PFSK-1 (cell line): Measurements from ENCODE around the gene NXPE4.

Experiments
- POLR2AphosphoS5 ChIP-seq: IDR thresholded peaks from 2 replicates; pipeline ENCODE4 v1.6.1; 2012; ENCODE audit warnings: low read depth, mild to moderate bottlenecking, control low read depth, low read length, moderate library complexity
- REST ChIP-seq, 2 experiments: IDR thresholded peaks; 2 replicates each; pipeline versions ENCODE4 v1.6.1 to v1.8.0; 2011 to 2012; ENCODE audit warnings: low read depth in 2 of 2, low read length in 2 of 2, control low read depth in 1 of 2, inconsistent platforms in 1 of 2, mild to moderate bottlenecking in 1 of 2, moderate library complexity in 1 of 2; ENCODE audit not compliant: insufficient read depth in 1 of 2
- TAF1 ChIP-seq: IDR thresholded peaks from 2 replicates; pipeline ENCODE4 v1.6.1; 2012; ENCODE audit warnings: low read length, control low read depth, borderline replicate concordance; ENCODE audit not compliant: insufficient read depth

- TF ChIP-seq POLR2AphosphoS5 = no peak
- no peak for TF ChIP-seq REST (IDR thresholded peaks at IDR 0.05; ENCODE audit: insufficient read depth in 1 of 2, low read depth in 2 of 2, low read length in 2 of 2)
- TF ChIP-seq TAF1 = no peak
Observed at GRCh38 chr11:114571712-114572111, 23.9 kb downstream of the NXPE4 start.
